Activated CD8-positive, alpha-beta memory T cell treated with anti-CD3 and anti-CD28 coated beads, Interleukin-2, amount 50 U/mL, for 1 hour (primary cell): Measurements from ENCODE around the gene RIMS4.

Experiments used
- DNase-seq: peaks from one replicate; pipeline ENCODE4 v3.0.0-alpha.2; 2020; ENCODE audit errors: extremely low read depth

The RIMS4 gene

DNA sequence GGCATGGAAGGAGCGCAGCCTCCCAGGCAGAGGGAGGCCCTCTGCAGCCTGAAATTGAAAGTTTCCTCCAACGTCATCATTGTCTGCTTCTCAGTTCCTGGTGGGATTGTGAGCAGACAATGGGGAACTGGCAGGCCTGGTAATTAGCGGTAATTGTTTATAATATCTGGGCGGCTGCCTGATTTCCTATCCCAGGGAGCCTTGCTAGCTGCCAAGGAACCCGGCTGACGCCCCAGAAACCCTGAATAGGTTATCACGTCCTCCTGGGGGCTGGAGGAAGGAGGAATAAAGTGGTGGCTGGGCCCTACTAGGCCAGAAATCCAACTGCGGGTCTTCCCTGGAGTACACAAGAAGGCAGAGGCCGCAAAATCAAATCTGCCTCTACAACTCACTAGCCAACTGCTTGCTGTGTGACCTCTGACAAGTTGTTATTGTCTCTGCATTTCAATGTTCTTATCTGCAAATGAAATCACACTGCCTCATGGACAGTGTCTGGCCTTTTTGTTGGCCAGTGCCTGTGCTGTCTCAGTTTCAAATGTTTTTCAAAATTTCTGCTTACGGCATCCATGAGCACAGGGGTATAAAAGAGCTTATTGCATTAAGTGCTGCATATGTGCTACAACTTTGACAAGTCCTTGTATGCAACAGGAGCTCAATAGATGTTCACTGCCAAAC is 47.7 kb downstream of the RIMS4 start:
- no peak for DNase-seq

DNA sequence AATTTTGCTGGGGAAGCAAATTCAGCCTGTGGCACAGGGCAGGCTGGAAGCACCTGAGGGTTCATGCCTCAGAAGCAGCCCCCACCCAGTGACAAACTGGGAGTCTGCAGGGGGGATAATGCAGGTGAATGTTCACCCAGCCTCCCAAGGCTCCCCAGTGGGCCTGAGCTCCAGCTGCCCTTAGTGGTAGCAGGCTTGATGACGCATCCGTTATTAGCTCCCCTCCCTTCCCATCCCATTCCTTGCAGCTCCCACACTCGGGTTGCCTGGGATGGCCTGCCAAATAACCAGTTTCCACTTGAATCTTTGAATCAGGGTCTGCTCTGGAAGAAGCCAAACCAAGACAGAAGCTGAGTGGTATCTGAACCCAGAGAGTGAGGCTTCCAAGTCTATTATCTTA is 48.9 kb downstream of the RIMS4 start:
- no peak for DNase-seq

DNA sequence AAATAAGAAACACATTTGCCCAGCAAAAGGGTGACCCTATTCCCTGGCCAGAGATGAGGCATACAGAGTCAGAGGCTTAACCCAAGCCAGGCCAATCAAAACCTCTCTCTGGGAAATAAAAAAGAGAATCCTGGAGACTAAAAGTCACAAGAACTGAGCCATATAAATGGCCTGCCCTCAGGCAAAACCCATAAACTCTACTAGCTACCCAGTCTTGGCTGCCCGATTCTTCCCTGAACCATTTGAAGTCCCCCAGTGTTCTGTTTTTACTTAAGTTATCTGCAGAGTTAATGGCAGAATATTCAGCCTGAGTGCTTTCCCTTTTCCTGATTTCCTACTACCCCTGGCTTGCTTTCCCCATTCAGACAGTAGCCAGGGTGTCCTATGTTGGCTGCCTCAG is 50.8 kb downstream of the RIMS4 start:
- no peak for DNase-seq

- DNase-seq: no peak
These were observed 51.9 kb downstream of the RIMS4 start for GRCh38 chr20:44758247-44759101.

GRCh38 chr20:44756956-44757355 is 53.4 kb downstream of the RIMS4 start:
- DNase-seq: no peak

GRCh38 chr20:44756011-44756688 is 54.2 kb downstream of the RIMS4 start:
- no peak for DNase-seq

DNA sequence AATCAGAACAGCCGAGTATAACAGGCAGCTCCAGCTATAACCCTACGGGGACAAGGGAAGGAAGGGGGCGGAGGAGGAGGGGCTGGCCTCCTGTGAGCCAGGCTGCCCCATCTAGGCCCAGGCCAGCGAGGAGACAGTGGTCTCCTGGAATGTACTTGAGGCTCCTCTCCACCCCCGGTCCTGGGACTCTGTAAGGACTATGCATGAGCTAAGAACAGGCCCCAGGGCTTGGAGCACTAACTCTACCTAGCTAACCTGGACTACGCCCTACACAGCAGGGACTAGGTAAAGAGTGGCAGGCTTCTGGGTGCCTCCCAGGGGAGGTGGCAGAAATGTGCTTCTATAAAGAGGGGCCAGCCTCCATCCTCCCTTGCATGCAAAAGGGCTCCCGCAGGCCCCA is 55.8 kb downstream of the RIMS4 start:
- no peak for DNase-seq

- DNase-seq: no peak
These were observed 58.0 kb downstream of the RIMS4 start for GRCh38 chr20:44752099-44752931.

DNA sequence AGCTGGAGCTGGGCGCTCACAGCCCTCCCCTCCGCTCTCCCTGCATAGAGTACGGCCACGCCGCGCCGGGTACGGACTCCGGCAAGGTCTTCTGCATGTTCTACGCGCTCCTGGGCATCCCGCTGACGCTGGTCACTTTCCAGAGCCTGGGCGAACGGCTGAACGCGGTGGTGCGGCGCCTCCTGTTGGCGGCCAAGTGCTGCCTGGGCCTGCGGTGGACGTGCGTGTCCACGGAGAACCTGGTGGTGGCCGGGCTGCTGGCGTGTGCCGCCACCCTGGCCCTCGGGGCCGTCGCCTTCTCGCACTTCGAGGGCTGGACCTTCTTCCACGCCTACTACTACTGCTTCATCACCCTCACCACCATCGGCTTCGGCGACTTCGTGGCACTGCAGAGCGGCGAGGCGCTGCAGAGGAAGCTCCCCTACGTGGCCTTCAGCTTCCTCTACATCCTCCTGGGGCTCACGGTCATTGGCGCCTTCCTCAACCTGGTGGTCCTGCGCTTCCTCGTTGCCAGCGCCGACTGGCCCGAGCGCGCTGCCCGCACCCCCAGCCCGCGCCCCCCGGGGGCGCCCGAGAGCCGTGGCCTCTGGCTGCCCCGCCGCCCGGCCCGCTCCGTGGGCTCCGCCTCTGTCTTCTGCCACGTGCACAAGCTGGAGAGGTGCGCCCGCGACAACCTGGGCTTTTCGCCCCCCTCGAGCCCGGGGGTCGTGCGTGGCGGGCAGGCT is 60.1 kb downstream of the RIMS4 start:
- no peak for DNase-seq

DNA sequence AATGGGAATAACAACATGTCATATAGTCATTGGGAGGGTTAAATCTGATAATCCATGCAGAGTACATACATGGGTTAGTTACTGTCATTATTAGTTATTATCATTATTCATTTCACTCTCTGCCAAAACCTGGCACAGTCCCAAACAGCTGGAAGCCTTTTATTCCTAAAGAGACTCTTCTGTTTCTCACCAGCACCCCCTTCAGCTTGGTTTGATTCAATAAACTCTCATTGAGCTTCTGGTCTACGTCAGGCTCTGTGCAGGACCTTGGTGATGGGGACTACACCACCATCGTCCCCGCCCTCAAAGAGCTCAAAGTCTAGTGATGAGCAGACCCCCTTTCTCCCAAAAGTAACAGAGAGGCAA is 62.4 kb downstream of the RIMS4 start:
- no peak for DNase-seq

- no peak for DNase-seq
These were observed 63.0 kb downstream of the RIMS4 start for GRCh38 chr20:44747166-44748004.

GRCh38 chr20:44746367-44747165 is 63.8 kb downstream of the RIMS4 start:
- DNase-seq: no peak

DNA sequence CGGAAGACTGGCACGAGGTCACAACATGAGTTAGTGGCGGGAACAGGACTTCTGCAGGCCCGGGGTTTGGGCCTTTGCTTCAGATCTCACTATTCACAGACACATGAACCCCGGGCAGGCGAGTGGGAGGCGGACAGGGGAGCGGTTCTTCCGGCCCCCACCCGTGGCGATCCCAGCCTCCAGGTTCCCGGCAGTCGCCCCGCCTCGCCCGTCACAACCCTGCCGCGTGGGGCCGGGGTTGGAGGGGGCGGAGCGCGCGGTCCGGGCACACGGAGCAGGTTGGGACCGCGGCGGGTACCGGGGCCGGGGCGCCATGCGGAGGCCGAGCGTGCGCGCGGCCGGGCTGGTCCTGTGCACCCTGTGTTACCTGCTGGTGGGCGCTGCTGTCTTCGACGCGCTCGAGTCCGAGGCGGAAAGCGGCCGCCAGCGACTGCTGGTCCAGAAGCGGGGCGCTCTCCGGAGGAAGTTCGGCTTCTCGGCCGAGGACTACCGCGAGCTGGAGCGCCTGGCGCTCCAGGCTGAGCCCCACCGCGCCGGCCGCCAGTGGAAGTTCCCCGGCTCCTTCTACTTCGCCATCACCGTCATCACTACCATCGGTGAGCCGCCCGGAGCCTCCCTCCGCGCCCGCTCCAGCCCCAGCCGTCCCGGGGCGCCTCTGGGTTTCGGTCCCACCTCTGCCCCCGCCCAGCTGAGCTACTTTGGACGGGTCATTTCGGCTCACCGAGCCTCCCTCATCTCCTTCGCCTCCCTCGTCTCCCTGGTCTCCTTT is 64.6 kb downstream of the RIMS4 start, which contains the start of gene KCNK15:
Gene KCNK15 (plus strand): TSS at position 268 of the 769 bp plus-strand sequence. CDS start 46 bp downstream, at position 314.
- no peak for DNase-seq

- DNase-seq: no peak
These were observed 65.2 kb downstream of the RIMS4 start for GRCh38 chr20:44745122-44745597.

- no peak for DNase-seq
These were observed 66.3 kb downstream of the RIMS4 start for GRCh38 chr20:44743916-44744655.

DNA sequence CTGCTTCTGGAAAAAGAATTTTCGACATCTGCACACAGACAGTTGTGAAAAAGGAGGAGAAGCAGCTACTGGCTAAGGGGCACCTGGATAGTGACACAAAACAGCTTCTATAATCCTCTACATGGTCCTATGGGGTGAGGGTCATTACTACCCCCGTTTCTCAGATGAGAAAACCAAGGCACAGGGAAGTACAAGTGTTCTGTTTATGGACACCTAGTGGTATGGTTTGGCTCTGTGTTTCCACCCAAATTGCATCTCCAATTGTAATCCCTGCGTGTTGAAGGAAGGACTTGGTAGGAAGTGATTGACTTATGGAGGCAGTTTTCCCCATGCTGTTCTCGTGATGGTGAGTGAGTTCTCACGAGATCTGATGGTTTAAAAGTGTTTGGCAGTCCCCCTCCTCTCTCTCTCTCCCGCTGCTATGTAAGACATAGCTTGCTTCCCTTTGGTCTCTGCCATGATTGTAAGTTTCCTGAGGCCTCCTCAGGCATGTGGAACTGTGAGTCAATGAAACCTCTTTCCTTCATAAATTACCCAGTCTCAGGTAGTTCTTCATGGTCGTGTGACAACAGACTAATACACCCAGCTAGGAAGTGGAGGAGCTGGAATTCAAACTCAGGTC is 67.2 kb downstream of the RIMS4 start:
- DNase-seq: no peak
